ENCODE results near the gene LTB4R2.

The LTB4R2 gene

GRCh38 chr14:24299255-24300191, 10.4 kb upstream of the LTB4R2 start, which contains the start of the genes DHRS1 and NOP9:
Gene DHRS1 (minus strand): TSS chr14:24299780. CDS start chr14:24299106, 674 bp downstream.
Gene NOP9 (plus strand): TSS chr14:24299850. CDS start chr14:24299955, 105 bp downstream.
- DNase-seq (ENCODE audit: low read depth), result peak; percentile 89

- no peak for DNase-seq (ENCODE audit: low read depth)
Measured at GRCh38 chr14:24300326-24300980, 9.5 kb upstream of the LTB4R2 start.

- no peak for DNase-seq (ENCODE audit: low read depth)
Measured at GRCh38 chr14:24304019-24304387, 5.9 kb upstream of the LTB4R2 start.

GRCh38 chr14:24307156-24307574, 2.8 kb upstream of the LTB4R2 start:
- DNase-seq (ENCODE audit: low read depth), result no peak

GRCh38 chr14:24307575-24308341, 2.2 kb upstream of the LTB4R2 start, which contains the start of gene CIDEB:
Gene CIDEB (minus strand): TSS chr14:24307977. CDS start chr14:24307858, 119 bp downstream.
- DNase-seq (ENCODE audit: low read depth), result peak; percentile 33

GRCh38 chr14:24308342-24309124, 1.4 kb upstream of the LTB4R2 start:
- no peak for DNase-seq (ENCODE audit: low read depth)

- no peak for DNase-seq (ENCODE audit: low read depth)
Measured at GRCh38 chr14:24310265-24310645, 315 bp downstream of the LTB4R2 start.

- peak; percentile 28 for DNase-seq (ENCODE audit: low read depth)
Measured at GRCh38 chr14:24310646-24311604, 985 bp downstream of the LTB4R2 start, which contains the start of gene LTB4R. Gene LTB4R (plus strand): TSS chr14:24311502. CDS start chr14:24315652, 4,150 bp downstream.

GRCh38 chr14:24311837-24312615, 2.1 kb downstream of the LTB4R2 start:
- no peak for DNase-seq (ENCODE audit: low read depth)

- DNase-seq (ENCODE audit: low read depth), result no peak
Measured at GRCh38 chr14:24312736-24313507, 3.0 kb downstream of the LTB4R2 start.

- no peak for DNase-seq (ENCODE audit: low read depth)
Measured at GRCh38 chr14:24313913-24314312, 4.0 kb downstream of the LTB4R2 start.

GRCh38 chr14:24314377-24315193, 4.6 kb downstream of the LTB4R2 start:
- DNase-seq (ENCODE audit: low read depth), result no peak

GRCh38 chr14:24315243-24315806, 5.4 kb downstream of the LTB4R2 start:
- no peak for DNase-seq (ENCODE audit: low read depth)

GRCh38 chr14:24315807-24316596, 6.1 kb downstream of the LTB4R2 start:
- no peak for DNase-seq (ENCODE audit: low read depth)

GRCh38 chr14:24316597-24316950, 6.6 kb downstream of the LTB4R2 start:
- DNase-seq (ENCODE audit: low read depth), result no peak

GRCh38 chr14:24317141-24317928, 7.4 kb downstream of the LTB4R2 start:
- no peak for DNase-seq (ENCODE audit: low read depth)
